DMS114 treated with DMSO at 0.1 percent for 48 hours (cell line): ENCODE measurements around the gene MAFG.
"Not testable (repeated sequence)": the region's sequence is repeated elsewhere in the genome, so short reads cannot be mapped to it uniquely, and the experiment has no call there.

Source experiments
- DNase-seq: peaks from one replicate; lab custom pipeline; 2025; ENCODE audit not compliant: unreplicated experiment; lab: John Stamatoyannopoulos, UW

MAFG gene

DNA sequence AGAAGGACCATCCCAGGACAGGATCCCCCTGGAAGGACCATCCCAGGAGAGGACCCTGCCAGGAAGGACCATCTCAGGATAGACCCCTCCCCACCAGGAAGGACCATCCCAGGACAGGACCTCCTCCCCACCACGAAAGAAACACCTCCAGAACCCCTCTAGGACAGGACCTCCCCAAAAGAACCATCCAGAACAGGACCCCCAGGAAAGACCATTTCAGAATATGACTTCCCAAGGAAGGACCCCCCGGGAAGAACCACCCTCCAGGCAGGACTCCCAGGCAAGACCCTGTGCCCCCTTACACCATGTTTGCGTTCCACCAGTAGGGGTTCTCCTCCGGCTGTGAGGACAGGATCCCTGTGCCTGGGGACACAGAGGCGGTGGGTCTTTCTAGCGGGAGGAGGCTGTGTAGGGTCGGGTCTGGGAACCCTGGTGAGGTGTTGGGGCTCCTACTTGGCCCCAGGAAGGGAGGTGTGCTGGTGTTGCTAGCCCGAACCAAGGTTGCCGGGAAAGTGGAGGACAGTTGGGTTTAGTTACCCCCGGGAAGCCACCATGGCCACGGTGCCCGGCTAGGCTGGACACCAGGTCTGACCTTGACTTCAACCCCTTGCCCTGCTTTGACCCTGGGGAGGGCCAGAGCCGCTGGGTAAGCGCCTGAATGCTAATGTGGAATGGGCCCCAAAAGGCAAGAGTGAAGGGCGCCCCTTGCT lies 31.3 kb upstream of the MAFG start:
- DNase-seq, result no peak

DNA sequence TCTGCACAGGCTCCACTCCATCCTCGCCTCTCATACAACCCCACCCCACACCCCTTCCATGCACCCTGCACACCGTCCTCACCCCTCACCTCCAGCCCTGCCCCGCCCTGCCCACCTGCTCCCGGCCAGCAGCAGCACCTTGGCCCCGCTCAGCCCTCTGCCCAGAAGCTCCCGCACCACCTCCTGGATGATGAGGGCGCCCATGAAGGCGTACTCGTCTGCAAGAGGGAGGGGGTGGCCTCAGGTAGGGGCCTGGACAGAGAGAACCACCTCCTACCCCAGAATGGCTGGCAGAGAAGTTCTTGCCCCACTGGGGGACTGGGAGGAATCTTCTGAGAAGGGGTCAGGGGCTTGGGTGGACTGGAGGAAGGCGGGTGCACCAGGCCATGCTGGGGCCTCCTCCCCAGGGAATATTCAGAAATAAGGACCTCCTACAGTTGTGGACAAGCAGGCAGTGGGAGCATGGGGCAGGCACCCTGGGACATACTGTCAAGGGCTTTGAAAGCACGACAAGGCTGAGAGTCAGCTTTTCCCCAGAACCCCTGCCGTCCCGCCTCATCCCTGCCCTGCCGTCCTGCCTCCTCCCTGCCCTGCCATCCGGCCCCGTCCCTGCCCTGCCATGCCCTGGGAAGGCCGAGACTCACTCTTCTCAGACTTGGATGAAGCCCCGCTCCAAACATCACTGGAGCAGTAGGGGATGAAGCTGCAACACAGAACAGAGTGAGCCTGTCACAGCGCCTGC lies 30.3 kb upstream of the MAFG start:
- no peak for DNase-seq

- no peak for DNase-seq
Observed at GRCh38 chr17:81956607-81957589, 29.4 kb upstream of the MAFG start.

DNA sequence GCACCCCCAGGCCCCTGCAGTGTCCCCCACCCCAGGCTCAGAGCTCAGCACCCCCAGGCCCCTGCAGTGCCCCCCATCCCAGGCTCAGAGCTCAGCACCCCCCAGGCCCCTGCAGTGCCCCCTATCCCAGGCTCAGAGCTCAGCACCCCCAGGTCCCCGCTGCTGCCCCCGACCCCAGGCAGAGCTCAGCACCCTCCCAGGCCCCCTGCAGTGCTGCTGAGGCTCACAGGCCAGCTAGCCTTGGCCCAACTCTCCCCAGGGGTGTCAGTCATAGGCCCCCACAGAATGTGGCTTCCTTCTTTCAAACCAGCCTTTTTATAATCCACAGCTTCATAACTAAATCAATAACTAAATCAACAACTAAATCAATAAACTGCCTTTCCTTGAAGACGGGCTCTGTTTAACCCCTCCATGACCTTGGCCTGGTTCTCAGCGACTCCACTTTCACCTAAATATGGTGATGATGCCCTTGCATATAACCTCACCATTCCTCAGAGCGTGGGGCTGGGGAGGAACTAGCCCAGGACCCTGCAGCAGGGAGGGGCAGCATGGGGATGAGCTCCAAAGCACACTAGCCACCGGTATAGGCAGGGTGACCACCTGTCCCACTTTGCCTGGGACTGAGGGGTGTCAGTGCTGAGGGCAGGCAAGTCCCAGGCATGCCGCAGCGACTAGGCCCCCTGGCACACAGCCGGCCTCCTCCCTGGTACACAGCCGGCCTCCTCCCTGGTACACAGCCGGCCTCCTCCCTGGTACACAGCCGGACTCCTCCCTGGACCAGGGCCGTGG lies 28.4 kb upstream of the MAFG start:
- DNase-seq, result no peak

GRCh38 chr17:81955058-81955681 lies 27.6 kb upstream of the MAFG start:
- no peak for DNase-seq

GRCh38 chr17:81954131-81955057 lies 26.9 kb upstream of the MAFG start:
- DNase-seq, result no peak

DNA sequence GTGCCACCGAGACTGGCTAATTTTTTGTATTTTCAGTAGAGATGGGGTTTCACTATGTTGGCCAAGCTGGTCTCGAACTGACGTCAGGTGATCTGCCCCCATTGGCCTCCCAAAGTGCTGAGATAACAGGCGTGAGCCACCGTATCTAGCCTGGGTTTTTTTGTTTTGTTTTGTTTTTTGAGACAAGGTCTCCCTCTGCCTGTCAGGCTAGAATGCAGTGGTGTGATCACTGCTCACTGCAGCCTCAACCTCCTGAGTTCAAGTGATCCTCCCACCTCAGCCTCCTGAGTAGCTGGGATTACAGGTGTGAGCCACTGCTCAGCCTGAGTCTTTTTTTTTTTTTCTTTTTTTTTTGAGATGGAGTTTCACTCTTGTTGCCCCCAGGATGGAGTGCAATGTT lies 25.9 kb upstream of the MAFG start:
- DNase-seq, result not testable (repeated sequence)

- DNase-seq, result no peak
Observed at GRCh38 chr17:81952792-81953228, 25.3 kb upstream of the MAFG start.

- DNase-seq, result no peak
Observed at GRCh38 chr17:81951785-81952684, 24.5 kb upstream of the MAFG start.

GRCh38 chr17:81950501-81950900 lies 23.0 kb upstream of the MAFG start:
- no peak for DNase-seq

DNA sequence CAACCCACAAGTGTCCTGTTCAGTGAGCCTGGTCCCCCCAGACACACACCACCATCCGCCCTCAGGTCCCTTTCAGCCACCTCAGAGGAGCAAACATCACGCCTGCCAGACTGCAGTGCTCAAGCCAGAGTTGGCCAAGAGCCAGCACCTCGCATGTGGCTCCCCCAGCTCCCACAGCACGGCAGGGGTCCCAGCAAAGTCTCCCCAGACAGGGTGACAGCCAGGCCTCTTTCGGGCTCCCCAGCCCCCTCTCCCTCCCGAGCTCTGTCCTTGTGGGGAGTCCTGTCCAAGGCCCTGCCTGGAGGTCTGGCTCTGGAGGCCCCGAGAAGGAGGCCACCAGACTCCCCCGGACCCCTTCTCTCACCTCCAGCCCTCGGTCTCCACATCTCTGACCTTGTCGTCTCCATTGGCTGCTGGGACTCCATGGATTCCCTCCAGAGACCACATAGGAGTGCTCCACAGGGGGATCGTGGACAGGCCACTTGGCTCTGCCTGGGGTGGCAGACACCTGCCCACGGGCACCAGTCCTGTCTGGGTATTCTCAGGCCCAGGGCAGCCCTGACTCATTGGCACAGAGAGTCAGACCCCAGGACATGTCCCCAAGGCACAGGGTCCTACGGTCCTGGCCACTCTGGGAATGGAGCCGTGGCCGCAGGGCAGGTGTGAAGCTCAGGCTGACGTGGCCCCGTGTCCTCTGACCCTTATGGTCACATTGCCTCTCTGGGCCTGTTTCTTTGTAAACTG lies 21.3 kb upstream of the MAFG start:
- no peak for DNase-seq

DNA sequence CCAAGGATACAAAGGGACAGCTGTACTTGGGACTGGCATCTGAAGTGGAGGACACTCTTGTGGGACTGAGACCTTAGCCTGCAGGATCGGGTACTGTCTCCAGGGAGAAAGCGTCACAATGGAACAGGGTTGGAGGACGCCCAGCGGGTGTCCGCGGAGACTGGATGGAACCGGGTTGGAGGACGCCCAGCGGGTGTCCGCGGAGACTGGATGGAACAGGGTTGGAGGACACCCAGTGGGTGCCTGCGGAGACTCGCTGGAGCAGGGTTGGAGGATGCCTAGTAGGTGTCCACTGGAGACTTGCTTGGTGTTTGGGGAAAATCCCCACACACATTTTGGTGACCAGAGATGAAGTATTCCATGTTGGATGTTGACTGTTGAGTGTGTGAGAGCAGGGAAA lies 19.7 kb upstream of the MAFG start, which contains the start of gene MYADML2:
Gene MYADML2, minus strand, starts transcription at position 45 of the 400 bp plus-strand sequence. CDS start 5,492 bp downstream, outside the sequence.
- no peak for DNase-seq

GRCh38 chr17:81944858-81945257 lies 17.3 kb upstream of the MAFG start:
- no peak for DNase-seq

DNA sequence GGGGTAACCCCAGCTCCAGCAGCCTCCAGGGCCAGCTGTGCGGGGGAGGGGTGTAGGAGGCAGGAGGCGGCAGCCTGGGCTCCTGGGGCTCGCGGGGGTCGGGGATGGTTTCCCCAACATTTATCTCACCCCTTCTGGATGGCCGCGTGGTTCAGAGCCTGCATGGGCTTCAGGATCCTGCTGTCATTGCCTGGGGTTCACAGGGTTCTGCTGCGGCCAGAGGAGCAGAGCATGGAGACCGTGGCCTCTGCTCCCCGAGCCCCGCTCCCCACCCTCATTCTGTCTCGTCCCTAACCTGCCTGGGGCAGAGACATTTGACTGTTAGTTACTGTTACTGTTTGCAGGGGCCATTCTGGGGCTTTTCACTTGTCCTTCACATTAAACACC lies 14.6 kb upstream of the MAFG start:
- DNase-seq, result no peak

DNA sequence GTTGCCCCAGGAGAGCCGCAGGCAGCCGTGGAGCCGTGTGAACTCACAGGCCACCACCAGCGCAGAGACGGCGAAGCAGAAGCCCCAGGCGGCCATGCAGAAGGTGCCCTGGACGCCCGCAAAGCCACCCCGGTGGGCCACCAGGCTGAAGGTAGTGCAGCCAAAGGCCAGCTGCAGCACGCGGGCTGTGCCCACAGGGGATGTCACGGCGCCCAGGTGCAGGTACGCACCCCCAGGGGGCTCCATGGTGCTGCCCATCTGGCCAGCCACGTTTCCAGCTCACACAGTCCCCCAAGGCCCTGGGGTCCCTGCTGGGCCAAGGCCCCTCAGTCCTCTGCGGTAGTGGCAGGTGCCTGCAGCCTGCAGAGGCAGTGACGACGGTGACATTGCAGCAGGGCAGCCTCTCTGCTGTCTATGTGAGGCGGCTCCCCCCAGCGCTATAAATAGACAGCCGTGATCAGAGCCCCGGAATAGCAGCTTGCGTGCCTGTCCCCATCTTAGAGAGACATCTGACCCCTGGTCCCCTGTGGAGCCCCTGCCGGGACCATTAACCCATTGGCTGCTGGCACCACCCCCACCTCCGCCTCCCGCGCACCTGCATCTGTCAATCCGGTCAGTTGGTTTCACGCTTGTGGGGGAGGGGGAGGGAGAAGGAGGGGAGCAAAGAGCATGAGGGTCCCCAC lies 14.1 kb upstream of the MAFG start:
- DNase-seq, result no peak

DNA sequence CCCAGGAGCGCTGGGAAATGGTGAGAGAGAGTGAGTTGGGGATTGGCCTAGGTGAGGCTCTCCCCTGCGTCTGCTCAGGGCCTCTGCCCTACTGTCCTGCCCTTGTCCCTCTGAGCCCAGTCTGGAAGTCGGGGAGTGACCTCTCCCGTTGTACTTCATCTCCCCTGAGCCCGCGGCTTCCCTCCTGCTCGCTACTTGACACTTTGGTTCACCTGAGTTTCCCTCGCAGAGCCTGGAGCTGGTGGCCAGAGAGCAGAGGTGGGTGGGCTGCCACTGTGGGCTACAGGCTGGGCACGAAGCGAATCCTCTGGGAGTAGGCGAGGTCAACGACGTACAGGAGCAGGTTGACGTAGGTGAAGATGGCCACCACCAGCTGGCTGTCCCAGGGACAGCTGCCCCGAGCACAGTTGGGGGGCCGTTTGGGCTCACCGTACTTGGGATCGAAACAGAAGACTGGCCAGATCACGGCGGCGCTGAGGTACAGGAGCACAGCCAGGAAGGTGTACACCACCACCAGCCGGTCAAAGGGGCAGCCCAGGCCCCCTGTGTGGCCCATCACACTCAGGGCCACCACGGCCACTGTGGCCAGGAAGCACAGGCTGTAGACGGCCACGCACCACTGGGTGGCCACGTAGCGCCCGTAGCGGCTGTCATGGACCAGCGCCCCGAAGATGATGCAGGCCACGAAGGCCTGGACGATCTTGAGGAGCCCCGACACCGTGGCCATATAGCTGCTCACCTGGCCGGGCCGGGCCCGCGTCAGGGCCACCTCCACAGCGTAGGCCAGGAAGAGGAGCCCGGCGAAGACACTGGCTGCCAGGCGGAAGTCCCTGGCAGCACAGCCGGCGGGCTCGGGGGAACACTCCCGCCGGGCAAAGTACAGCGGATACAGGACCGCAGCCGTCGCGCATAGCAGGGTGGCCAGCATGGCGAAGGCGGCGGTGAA lies 13.3 kb upstream of the MAFG start:
- DNase-seq, result no peak
